ENCODE data around the gene MED1.
"Not testable (repeated sequence)": the region's sequence is repeated elsewhere in the genome, so short reads cannot be mapped to it uniquely, and the experiment has no call there.

DNA sequence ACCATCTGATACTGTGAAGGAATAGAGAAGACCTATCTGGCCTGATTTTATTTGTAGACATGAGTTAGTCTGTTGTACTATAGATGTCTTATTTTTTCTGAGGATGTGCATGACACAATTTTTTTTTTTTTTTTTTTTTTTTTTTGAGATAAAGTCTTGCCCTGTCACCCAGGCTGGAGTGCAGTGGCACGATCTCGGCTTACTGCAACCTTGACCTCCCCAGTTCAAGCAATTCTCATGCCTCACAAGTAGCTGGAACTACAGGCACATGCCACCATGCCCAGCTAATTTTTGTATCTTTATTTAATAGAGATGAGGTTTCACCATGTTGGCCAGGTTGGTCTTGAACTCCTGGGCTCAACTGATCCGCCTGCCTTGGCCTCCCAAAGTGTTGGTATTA, 36.4 kb upstream of the MED1 start:
- not testable (repeated sequence) for TF ChIP-seq EZH2 (IDR thresholded peaks at IDR 0.05; ENCODE audit: low read depth)
- TF ChIP-seq, protein P1, sequence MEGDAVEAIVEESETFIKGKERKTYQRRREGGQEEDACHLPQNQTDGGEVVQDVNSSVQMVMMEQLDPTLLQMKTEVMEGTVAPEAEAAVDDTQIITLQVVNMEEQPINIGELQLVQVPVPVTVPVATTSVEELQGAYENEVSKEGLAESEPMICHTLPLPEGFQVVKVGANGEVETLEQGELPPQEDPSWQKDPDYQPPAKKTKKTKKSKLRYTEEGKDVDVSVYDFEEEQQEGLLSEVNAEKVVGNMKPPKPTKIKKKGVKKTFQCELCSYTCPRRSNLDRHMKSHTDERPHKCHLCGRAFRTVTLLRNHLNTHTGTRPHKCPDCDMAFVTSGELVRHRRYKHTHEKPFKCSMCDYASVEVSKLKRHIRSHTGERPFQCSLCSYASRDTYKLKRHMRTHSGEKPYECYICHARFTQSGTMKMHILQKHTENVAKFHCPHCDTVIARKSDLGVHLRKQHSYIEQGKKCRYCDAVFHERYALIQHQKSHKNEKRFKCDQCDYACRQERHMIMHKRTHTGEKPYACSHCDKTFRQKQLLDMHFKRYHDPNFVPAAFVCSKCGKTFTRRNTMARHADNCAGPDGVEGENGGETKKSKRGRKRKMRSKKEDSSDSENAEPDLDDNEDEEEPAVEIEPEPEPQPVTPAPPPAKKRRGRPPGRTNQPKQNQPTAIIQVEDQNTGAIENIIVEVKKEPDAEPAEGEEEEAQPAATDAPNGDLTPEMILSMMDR (conservative IDR thresholded peaks at IDR 0.05): not testable (repeated sequence)
